Smooth muscle cell (in vitro differentiated cells): ENCODE data around the gene EVI5. TPM values are rescaled to one million over a fixed set of nuclear protein-coding genes. Genes with fewer than 3 reads are reported as not detected.

Experiments
- DNase-seq: peaks from one replicate; lab custom pipeline; 2025; ENCODE audit not compliant: unreplicated experiment; lab: John Stamatoyannopoulos, UW
- H2AFZ ChIP-seq: fragments of 200-600 bp; sonication (generic); 2 replicates; pipeline ENCODE4 v1.6.0; 2016; ENCODE audit warnings: antibody characterized with exemption, low read depth, mild to moderate bottlenecking
- H3F3A ChIP-seq: fragments of 200-600 bp; sonication (generic); 2 replicates; pipeline ENCODE4 v1.6.0; 2017; ENCODE audit warnings: antibody characterized with exemption, low read depth
- H3K27ac ChIP-seq: fragments of 200-600 bp; sonication (generic); 2 replicates; pipeline ENCODE4 v1.5.1; 2016; ENCODE audit warnings: low read depth, mild to moderate bottlenecking
- H3K27me3 ChIP-seq: fragments of 200-600 bp; sonication (generic); 2 replicates; pipeline ENCODE4 v1.6.1; 2016; ENCODE audit warnings: low read depth, mild to moderate bottlenecking
- H3K36me3 ChIP-seq: fragments of 200-600 bp; sonication (generic); 2 replicates; pipeline ENCODE4 v1.5.1; 2016; ENCODE audit warnings: low read depth
- H3K4me1 ChIP-seq: fragments of 200-600 bp; sonication (generic); 2 replicates; pipeline ENCODE4 v1.5.1; 2016; ENCODE audit warnings: low read depth
- H3K4me2 ChIP-seq: fragments of 200-600 bp; sonication (generic); 2 replicates; pipeline ENCODE4 v1.6.0; 2016; ENCODE audit warnings: mild to moderate bottlenecking
- H3K4me3 ChIP-seq: fragments of 200-600 bp; sonication (generic); 2 replicates; pipeline ENCODE4 v1.5.1; 2016; ENCODE audit warnings: mild to moderate bottlenecking
- H3K79me2 ChIP-seq: fragments of 200-600 bp; sonication (generic); 2 replicates; pipeline ENCODE4 v1.6.0; 2016; ENCODE audit warnings: low read depth, mild to moderate bottlenecking
- H3K9ac ChIP-seq: fragments of 200-600 bp; sonication (generic); 2 replicates; pipeline ENCODE4 v1.6.0; 2016; ENCODE audit warnings: low read depth
- H3K9me3 ChIP-seq: fragments of 200-600 bp; sonication (generic); replicated peaks from 2 replicates; pipeline ENCODE4 v1.5.1; 2016; ENCODE audit warnings: low read depth
- H4K20me1 ChIP-seq: fragments of 200-600 bp; sonication (generic); 2 replicates; pipeline ENCODE4 v1.6.0; 2016; ENCODE audit warnings: low read depth
- CTCF ChIP-seq: fragments of 200-600 bp; sonication (generic); IDR thresholded peaks from 2 replicates; pipeline ENCODE4 v1.5.1; 2017; ENCODE audit warnings: borderline replicate concordance, mild to moderate bottlenecking, antibody characterized with exemption; ENCODE audit not compliant: insufficient read depth, poor library complexity, severe bottlenecking
- WGBS: methylation state at CpG from one replicate; pipeline ENCODE4 v1.1.7; 2016; ENCODE audit warnings: low lambda C conversion rate; 5-methylcytosine and 5-hydroxymethylcytosine counted together
- polyA plus RNA-seq: library from polyadenylated mRNA; unstranded; fragments of >200 nt; fragmentation: Nextera tagmentation; extraction: Ambion mirVana; gene quantifications from 2 replicates; pipeline ENCODE4 v1.2.1, GENCODE V29; 2016
- total RNA-seq: library from RNA; depleted of rRNA; stranded (reverse); fragments of >200 nt; gene quantifications from 2 replicates; pipeline ENCODE4 v1.2.3, GENCODE V29; 2014

The EVI5 gene
- total and polyA plus RNA-seq, 2 experiments from 2014 or later = 35.4 to 47.6 TPM

- H3K79me2 ChIP-seq = peaks cover 15% of the 10 kb centered on the region
- H3K4me1 ChIP-seq = peaks cover 7% of the 10 kb centered on the region
- H3K36me3 ChIP-seq = peaks cover 5% of the 10 kb centered on the region
- peak overlapping the region; percentile 21 for H3K27ac ChIP-seq
- no peak overlapping the region for H3K4me3 ChIP-seq
- DNase-seq = no peak
- H3K9ac ChIP-seq = no peak overlapping the region
- no peaks in the 10 kb centered on the region for H3K27me3 ChIP-seq
- TF ChIP-seq CTCF = no peak
- peak overlapping the region; percentile 30 for H3K4me2 ChIP-seq
- WGBS = 41% methylated on average over 1 of the region's 1 CpG
- no peak overlapping the region for H2AFZ ChIP-seq
- no peaks in the 10 kb centered on the region for H3K9me3 ChIP-seq
- peaks cover 73% of the 10 kb centered on the region for H4K20me1 ChIP-seq
- peaks cover 6% of the 10 kb centered on the region for H3F3A ChIP-seq
These were observed 83.8 kb downstream of the EVI5 start for GRCh38 chr1:92701147-92701546.

GRCh38 chr1:92698932-92699331 is 86.0 kb downstream of the EVI5 start:
- Histone ChIP-seq H3K9ac (no peak overlapping the region), H3K4me1 (no peaks in the 10 kb centered on the region), H3K4me3 (no peak overlapping the region), H3K27ac (no peak overlapping the region), H3K36me3 (peaks cover 13% of the 10 kb centered on the region), H3K4me2 (no peak overlapping the region), H3K79me2 (peaks cover 9% of the 10 kb centered on the region), H3F3A (peaks cover 6% of the 10 kb centered on the region), H2AFZ (no peak overlapping the region), H3K9me3 (no peaks in the 10 kb centered on the region), H3K27me3 (no peaks in the 10 kb centered on the region), H4K20me1 (peaks cover 57% of the 10 kb centered on the region)
- 93% methylated on average over 3 of the region's 3 CpGs for WGBS
- no peak for DNase-seq
- TF ChIP-seq CTCF = no peak

- no peaks in the 10 kb centered on the region for H3F3A ChIP-seq
- peaks cover 32% of the 10 kb centered on the region for H4K20me1 ChIP-seq
- H3K79me2 ChIP-seq = peaks cover under 1% of the 10 kb centered on the region
- peaks cover 22% of the 10 kb centered on the region for H3K36me3 ChIP-seq
- no peak overlapping the region for H3K4me3 ChIP-seq
- H3K9ac ChIP-seq = no peak overlapping the region
- no peak overlapping the region for H3K4me2 ChIP-seq
- H3K27ac ChIP-seq = no peak overlapping the region
- no peaks in the 10 kb centered on the region for H3K4me1 ChIP-seq
- no peak for TF ChIP-seq CTCF
- H2AFZ ChIP-seq = no peak overlapping the region
- H3K9me3 ChIP-seq = no peaks in the 10 kb centered on the region
- DNase-seq = no peak
- no peaks in the 10 kb centered on the region for H3K27me3 ChIP-seq
These were observed 89.8 kb downstream of the EVI5 start for GRCh38 chr1:92695104-92695503.

- no peak for TF ChIP-seq CTCF
- H3K4me1 ChIP-seq = no peaks in the 10 kb centered on the region
- WGBS = 87% methylated on average over 1 of the region's 1 CpG
These were observed 93.0 kb downstream of the EVI5 start for GRCh38 chr1:92691925-92692324.

More at GRCh38 chr1:92691925-92692324, 93.0 kb downstream of the EVI5 start:
- Histone ChIP-seq H3K4me2 (no peak overlapping the region), H4K20me1 (peaks cover 11% of the 10 kb centered on the region), H3K9ac (no peak overlapping the region), H3K27me3 (no peaks in the 10 kb centered on the region), H3F3A (no peaks in the 10 kb centered on the region), H3K9me3 (no peaks in the 10 kb centered on the region), H2AFZ (no peak overlapping the region), H3K27ac (no peak overlapping the region), H3K36me3 (peaks cover 38% of the 10 kb centered on the region), H3K4me3 (no peak overlapping the region), H3K79me2 (peaks cover 10% of the 10 kb centered on the region)
- DNase-seq = no peak
